Measurements from ENCODE around the gene HOXC6. TPM values are rescaled to one million over a fixed set of nuclear protein-coding genes. Genes with fewer than 3 reads are reported as not detected.

Gene HOXC6
- total RNA-seq (2022; extraction: Qiagen RNA extraction), result 3.4 to 5.5 TPM (median 5.1 TPM) in 5 replicates

GRCh38 chr12:54028314-54029201, at the start of gene HOXC6:
Gene HOXC6, plus strand, starts transcription at chr12:54028440. Its CDS starts 82 bp downstream, at chr12:54028522.

GRCh38 chr12:53984901-53985691, 43.1 kb upstream of the HOXC6 start, which contains the start of gene HOXC10:
Gene HOXC10, plus strand, starts transcription at chr12:53985146. Its CDS starts 114 bp downstream, at chr12:53985260.

GRCh38 chr12:54000116-54001114, 27.8 kb upstream of the HOXC6 start, which contains the start of gene HOXC9:
Gene HOXC9, plus strand, starts transcription at chr12:54000161. Its CDS starts 28 bp downstream, at chr12:54000189.

GRCh38 chr12:54032627-54033100, 4.4 kb downstream of the HOXC6 start, which contains the start of gene HOXC5:
Gene HOXC5, plus strand, starts transcription at chr12:54033050. Its CDS starts 73 bp downstream, at chr12:54033123.

GRCh38 chr12:54053751-54054741, 25.8 kb downstream of the HOXC6 start, which contains the start of gene HOXC4:
Gene HOXC4, plus strand, starts transcription at chr12:54053835. Its CDS starts 88 bp downstream, at chr12:54053923.

Other genes with a start within 250 kb of the HOXC6 start
- 18.5 to 27.6 TPM (median 21.5 TPM) in 5 replicates for gene HOXC13, start 89.6 kb upstream of the HOXC6 start, total RNA-seq (2022; extraction: Qiagen RNA extraction)
- gene HOXC12, start 73.5 kb upstream of the HOXC6 start, total RNA-seq (2022; extraction: Qiagen RNA extraction), result not detected in 5 replicates
- 0.62 to 0.92 TPM (median 0.85 TPM) in 5 replicates for gene HOXC11, start 55.3 kb upstream of the HOXC6 start, total RNA-seq (2022; extraction: Qiagen RNA extraction)
- gene HOTAIR, start 53.5 kb upstream of the HOXC6 start, total RNA-seq (2022; extraction: Qiagen RNA extraction), result 0.05 to 0.66 TPM (median 0.25 TPM) in 5 replicates
- 2.7 to 3.8 TPM (median 2.9 TPM) in 5 replicates for gene HOXC10, start 43.3 kb upstream of the HOXC6 start, total RNA-seq (2022; extraction: Qiagen RNA extraction)
- gene HOXC9, start 28.3 kb upstream of the HOXC6 start, total RNA-seq (2022; extraction: Qiagen RNA extraction), result 11.1 to 13.2 TPM (median 11.7 TPM) in 5 replicates
- 4.0 to 5.4 TPM (median 5.1 TPM) in 5 replicates for gene HOXC8, start 19.5 kb upstream of the HOXC6 start, total RNA-seq (2022; extraction: Qiagen RNA extraction)
- 0.33 to 0.82 TPM (median 0.64 TPM) in 5 replicates for gene HOXC5, start 4.6 kb downstream of the HOXC6 start, total RNA-seq (2022; extraction: Qiagen RNA extraction)
- 2.1 to 3.7 TPM (median 3.3 TPM) in 5 replicates for gene HOXC4, start 25.4 kb downstream of the HOXC6 start, total RNA-seq (2022; extraction: Qiagen RNA extraction)
- gene SMUG1, start 160.5 kb downstream of the HOXC6 start, total RNA-seq (2022; extraction: Qiagen RNA extraction), result 29.9 to 35.4 TPM (median 30.3 TPM) in 5 replicates

Measured in A549 treated with Mapracorat at 1 μM for 4 hours (cell line).